GM13977 (cell line): Measurements from ENCODE around the gene CDC37L1.

Experiments
- DNase-seq: peaks from one replicate; pipeline ENCODE4 v3.0.0; 2012; ENCODE audit warnings: low spot score
- CTCF ChIP-seq: IDR thresholded peaks from 2 replicates; pipeline ENCODE4 v1.5.1; 2012; ENCODE audit warnings: mild to moderate bottlenecking, control low read depth; ENCODE audit not compliant: insufficient read depth; ENCODE audit errors: extremely low read depth, missing control alignments
- in situ Hi-C: fragments of 300-500 bp; cut with MboI; formaldehyde crosslinking; loops from one replicate; pipeline ENCODE4 v1.12.0; 2022; ENCODE audit warnings: low sequenced_read_pairs, low pct_unique_long_range_greater_than_20kb, mixed read lengths, inconsistent platforms; ENCODE audit not compliant: unreplicated experiment

Gene CDC37L1

GRCh38 chr9:4689687-4690104, 10.3 kb downstream of the CDC37L1 start:
- TF ChIP-seq CTCF, result no peak
- DNase-seq, result peak; percentile 30
- in situ Hi-C loops, result no loop called here

- TF ChIP-seq CTCF, result no peak
- no peak for DNase-seq
- in situ Hi-C loops, result no loop called here
Measured at GRCh38 chr9:4690144-4690543, 10.8 kb downstream of the CDC37L1 start.

GRCh38 chr9:4691795-4692194, 12.4 kb downstream of the CDC37L1 start:
- in situ Hi-C loops, result no loop called here
- no peak for TF ChIP-seq CTCF
- DNase-seq, result no peak

GRCh38 chr9:4700091-4700490, 20.7 kb downstream of the CDC37L1 start:
- in situ Hi-C loops, result no loop called here
- TF ChIP-seq CTCF, result no peak
- no peak for DNase-seq

- in situ Hi-C loops, result no loop called here
- DNase-seq, result no peak
- no peak for TF ChIP-seq CTCF
Measured at GRCh38 chr9:4700932-4701331, 21.6 kb downstream of the CDC37L1 start.

- in situ Hi-C loops, result no loop called here
- DNase-seq, result no peak
- TF ChIP-seq CTCF, result no peak
Measured at GRCh38 chr9:4701526-4701925, 22.2 kb downstream of the CDC37L1 start.

GRCh38 chr9:4704129-4704528, 24.8 kb downstream of the CDC37L1 start:
- no peak for DNase-seq
- in situ Hi-C loops, result no loop called here
- TF ChIP-seq CTCF, result no peak
